Activated T-helper 1 cell treated with anti-CD3 and anti-CD28 coated beads, Interleukin-2, amount 50 U/mL, for 16 hours (primary cell): ENCODE data around the gene CLN5.
A peak's percentile ranks its signal among the peaks of the same experiment; 100 is the strongest.
"Not testable (repeated sequence)": the region's sequence is repeated elsewhere in the genome, so short reads cannot be mapped to it uniquely, and the experiment has no call there.

Experiments used
- DNase-seq, 2 donors: peaks; one replicate each; pipeline ENCODE4 v3.0.0-alpha.2; 2020; ENCODE audit warnings: low read depth in 1 of 2, low spot score in 1 of 2

Gene CLN5

GRCh38 chr13:76975863-76976262 lies 16.0 kb upstream of the CLN5 start:
- no peak for DNase-seq

GRCh38 chr13:76976490-76976889 lies 15.4 kb upstream of the CLN5 start:
- DNase-seq = no peak

- no peak for DNase-seq
Observed at GRCh38 chr13:76976929-76977328, 15.0 kb upstream of the CLN5 start.

- DNase-seq = peak; percentile 78 to 79
Observed at GRCh38 chr13:76980075-76980718, 11.7 kb upstream of the CLN5 start.

GRCh38 chr13:76982061-76982460 lies 9.8 kb upstream of the CLN5 start:
- no peak for DNase-seq

GRCh38 chr13:76983676-76984075 lies 8.2 kb upstream of the CLN5 start:
- DNase-seq = no peak

GRCh38 chr13:76991432-76991795 lies 467 bp upstream of the CLN5 start:
- DNase-seq = peak; percentile 47 to 64

GRCh38 chr13:76992548-76993001 lies 694 bp downstream of the CLN5 start:
- no peak for DNase-seq

- DNase-seq = no peak
Observed at GRCh38 chr13:76993021-76993420, 1.1 kb downstream of the CLN5 start.

GRCh38 chr13:76993473-76993872 lies 1.6 kb downstream of the CLN5 start:
- DNase-seq = no peak

- DNase-seq = no peak
Observed at GRCh38 chr13:76994281-76994680, 2.4 kb downstream of the CLN5 start.

- no peak for DNase-seq
Observed at GRCh38 chr13:77000475-77000874, 8.6 kb downstream of the CLN5 start.

- DNase-seq = no peak
Observed at GRCh38 chr13:77001540-77001939, 9.7 kb downstream of the CLN5 start.

- no peak for DNase-seq
Observed at GRCh38 chr13:77001963-77002587, 10.2 kb downstream of the CLN5 start.

GRCh38 chr13:77002590-77003190 lies 10.8 kb downstream of the CLN5 start:
- DNase-seq = no peak

- DNase-seq = not testable (repeated sequence)
Observed at GRCh38 chr13:77008337-77008736, 16.5 kb downstream of the CLN5 start.

GRCh38 chr13:77009011-77009410 lies 17.1 kb downstream of the CLN5 start:
- DNase-seq = no peak

GRCh38 chr13:77009719-77010118 lies 17.8 kb downstream of the CLN5 start:
- DNase-seq = not testable (repeated sequence)

GRCh38 chr13:77013853-77014542 lies 22.1 kb downstream of the CLN5 start:
- DNase-seq = no peak

- no peak for DNase-seq
Observed at GRCh38 chr13:77014906-77015685, 23.2 kb downstream of the CLN5 start.

GRCh38 chr13:77016251-77016812 lies 24.5 kb downstream of the CLN5 start:
- DNase-seq = no peak
